ENCODE results near the gene LGALS7B. TPM values are rescaled to one million over a fixed set of nuclear protein-coding genes. Genes with fewer than 3 reads are reported as not detected.

The LGALS7B gene
- total and polyA plus RNA-seq, 2 of the 4 experiments (the other 2 are of a cell fraction): not detected

GRCh38 chr19:38765214-38765613 lies 23.8 kb upstream of the LGALS7B start:
- in situ Hi-C loops (cut with MboI; ENCODE audit: low sequenced_read_pairs): no loop called here
- ATAC-seq (ENCODE audit: low read depth): no peak

More at GRCh38 chr19:38765214-38765613, 23.8 kb upstream of the LGALS7B start:
- H4K91ac ChIP-seq (ENCODE audit: insufficient read depth, low read depth, low read length): no peak overlapping the region
- H4K5ac ChIP-seq (ENCODE audit: low read depth, low read length): no peak overlapping the region
- no peak overlapping the region for H2BK20ac ChIP-seq (ENCODE audit: low read depth, low read length)
- H2BK120ac ChIP-seq (ENCODE audit: low read depth, low read length): no peak overlapping the region
- no peak overlapping the region for H2BK15ac ChIP-seq (ENCODE audit: low read depth, low read length)
- no peaks in the 10 kb centered on the region for H3K79me1 ChIP-seq (ENCODE audit: low read depth in 1 of 2, low read length in 2 of 2)
- no peak overlapping the region for H3K9ac ChIP-seq (ENCODE audit: low read depth, low read length)
- no peaks in the 10 kb centered on the region for H3K9me3 ChIP-seq (ENCODE audit: control insufficient read depth, insufficient read depth, low read length)
- no peak for TF ChIP-seq CEBPB (IDR thresholded peaks at IDR 0.05; ENCODE audit: low read depth, low read length)
- H3K4me3 ChIP-seq (ENCODE audit: insufficient read depth, low read depth, low read length): no peak overlapping the region
- POLR2A ChIA-PET (ENCODE audit: unreplicated experiment): no interaction called here
- no CpG with 5 or more reads among the region's 2 CpGs for WGBS, 2 experiments (ENCODE audit: extremely low coverage in 2 of 2, insufficient read length in 1 of 2)
- intact Hi-C loops (cut with micrococcal nuclease): no loop called here
- dilution Hi-C loops (cut with HindIII; ENCODE audit: low sequenced_read_pairs, unreplicated experiment): no loop called here
- no peak overlapping the region for H3K23ac ChIP-seq (ENCODE audit: low read depth, low read length)
- no peak for DNase-seq
- no peak overlapping the region for H2BK5ac ChIP-seq (ENCODE audit: low read depth, low read length, poor library complexity, severe bottlenecking)
- no peak overlapping the region for H3K14ac ChIP-seq (replicated peaks; ENCODE audit: low read depth, low read length)
- H4K8ac ChIP-seq (ENCODE audit: low read depth in 2 of 2, low read length in 2 of 2): no peak overlapping the region
- no peak overlapping the region for H3K27ac ChIP-seq (ENCODE audit: insufficient read depth, low read length)
- H4K20me1 ChIP-seq (ENCODE audit: insufficient read depth, low read length): no peaks in the 10 kb centered on the region
- H3K56ac ChIP-seq (ENCODE audit: extremely low read depth, insufficient read depth, low read length): no peak overlapping the region
- H3K9me1 ChIP-seq (ENCODE audit: insufficient read depth, low read length): no peaks in the 10 kb centered on the region
- H3K4ac ChIP-seq (ENCODE audit: low read depth, low read length): no peak overlapping the region
- CTCF ChIA-PET: no interaction called here
- H3K27me3 ChIP-seq (ENCODE audit: control insufficient read depth, insufficient read depth, low read length): no peaks in the 10 kb centered on the region
- BruUV-seq (replicated peaks): no TSS peak
- no peak overlapping the region for H2AK5ac ChIP-seq (ENCODE audit: low read depth, low read length)
- H3K4me2 ChIP-seq (ENCODE audit: low read depth, low read length): no peak overlapping the region
- no peaks in the 10 kb centered on the region for H3K36me3 ChIP-seq (ENCODE audit: control insufficient read depth, insufficient read depth, low read length)
- no peak overlapping the region for H2AFZ ChIP-seq (replicated peaks; ENCODE audit: low read length, poor library complexity)
- no peaks in the 10 kb centered on the region for H3K4me1 ChIP-seq (ENCODE audit: control insufficient read depth, insufficient read depth, low read length)
- no peak overlapping the region for H3K18ac ChIP-seq (ENCODE audit: low read depth, low read length)
- H2AK9ac ChIP-seq (replicated peaks; ENCODE audit: low read depth, low read length, poor library complexity): no peak overlapping the region
